K562 (cell line): ENCODE data around the gene ZNF26. TPM values are rescaled to one million over a fixed set of nuclear protein-coding genes. Genes with fewer than 3 reads are reported as not detected.

Experiments
- COPS2 ChIP-seq: fragments of 450-650 bp; conservative IDR thresholded peaks from 2 replicates; pipeline ENCODE4 v1.6.1; 2016; ENCODE audit warnings: mild to moderate bottlenecking, moderate library complexity
- HMBOX1 ChIP-seq: sonication (generic); IDR thresholded peaks from 2 replicates; pipeline ENCODE4 v1.6.1; 2016
- JUND ChIP-seq, 2 experiments: IDR thresholded peaks; 2 replicates in 1 of 2; 3 replicates in 1 of 2; pipeline ENCODE4 v1.6.1; 2011; ENCODE audit warnings: borderline replicate concordance in 2 of 2, low read depth in 2 of 2, low read length in 2 of 2, improper control_type of control experiment in 1 of 2, missing biosample characterization in 1 of 2, missing genetic modification characterization in 1 of 2, missing genetic modification reagents in 1 of 2
- KDM4B ChIP-seq, 2 experiments: fragments of 450-650 bp in 1 of 2; sonication (generic) in 1 of 2; IDR thresholded peaks; 2 replicates each; pipeline ENCODE4 v1.6.1; 2016 to 2017; ENCODE audit warnings: borderline replicate concordance in 2 of 2, antibody characterized with exemption in 1 of 2, low read depth in 1 of 2, mild to moderate bottlenecking in 1 of 2
- MEF2D ChIP-seq: conservative IDR thresholded peaks from 2 replicates; pipeline ENCODE4 v1.6.1; 2016; ENCODE audit warnings: low read depth, missing genetic modification characterization, missing compliant biosample characterization
- NONO ChIP-seq, 2 experiments: fragments of 200-400 bp in 1 of 2; fragments of 450-650 bp in 1 of 2; formaldehyde crosslinking in 1 of 2; IDR thresholded peaks; 2 replicates each; pipeline ENCODE4 v1.6.1; 2017; ENCODE audit warnings: low read depth in 2 of 2, mild to moderate bottlenecking in 2 of 2, moderate library complexity in 2 of 2, low read length in 1 of 2
- NRF1 ChIP-seq, 2 experiments: fragments of 450-650 bp; IDR thresholded peaks in 1 of 2; conservative IDR thresholded peaks in 1 of 2; 2 replicates each; pipeline ENCODE4 v1.6.1; 2014; ENCODE audit warnings: mild to moderate bottlenecking in 2 of 2
- OTX1 ChIP-seq: fragments of 450-650 bp; formaldehyde crosslinking; IDR thresholded peaks from 2 replicates; pipeline ENCODE4 v1.4.0; 2022; ENCODE audit warnings: mild to moderate bottlenecking
- PHB2 ChIP-seq: fragments of 450-650 bp; IDR thresholded peaks from 2 replicates; pipeline ENCODE4 v1.6.1; 2017; ENCODE audit warnings: low read depth
- SFPQ ChIP-seq: fragments of 200-400 bp; formaldehyde crosslinking; IDR thresholded peaks from 2 replicates; pipeline ENCODE4 v1.6.1; 2017; ENCODE audit warnings: mild to moderate bottlenecking, low read depth, low read length, moderate library complexity
- SIN3A ChIP-seq, 2 experiments: fragments of 150-350 bp in 1 of 2; IDR thresholded peaks; 2 replicates each; pipeline ENCODE4 v1.6.1; 2011 to 2016; ENCODE audit warnings: borderline replicate concordance in 2 of 2, low read depth in 2 of 2, low read length in 2 of 2, mild to moderate bottlenecking in 2 of 2, moderate library complexity in 2 of 2; ENCODE audit not compliant: control insufficient read depth in 1 of 2
- SMAD3 ChIP-seq: fragments of 450-650 bp; formaldehyde crosslinking; conservative IDR thresholded peaks from 2 replicates; pipeline ENCODE4 v1.4.0; 2020; ENCODE audit warnings: mild to moderate bottlenecking
- SMAD4 ChIP-seq: fragments of 250-450 bp; sonication (Bioruptor Pico); conservative IDR thresholded peaks from 2 replicates; pipeline ENCODE4 v1.8.0; 2021; ENCODE audit warnings: inconsistent platforms, mild to moderate bottlenecking, moderate library complexity
- SMARCA4 ChIP-seq: fragments of 450-650 bp; IDR thresholded peaks from 2 replicates; pipeline ENCODE4 v1.6.1; 2016
- SMARCE1 ChIP-seq: fragments of 450-650 bp; IDR thresholded peaks from 2 replicates; pipeline ENCODE4 v1.7.1; 2016; ENCODE audit warnings: mild to moderate bottlenecking
- TCF3 ChIP-seq: sonication (generic); formaldehyde crosslinking; IDR thresholded peaks from 2 replicates; pipeline ENCODE4 v1.4.0; 2020; ENCODE audit warnings: mild to moderate bottlenecking, missing genetic modification reagents
- TEAD4 ChIP-seq, 2 experiments: sonication (generic) in 1 of 2; formaldehyde crosslinking in 1 of 2; IDR thresholded peaks; 2 replicates each; pipeline versions ENCODE4 v1.6.1 to v1.8.0; 2012 to 2022; ENCODE audit warnings: borderline replicate concordance in 1 of 2, inconsistent platforms in 1 of 2, low read length in 1 of 2, mild to moderate bottlenecking in 1 of 2, missing genetic modification reagents in 1 of 2
- TRIM28 ChIP-seq: fragments of 450-650 bp; IDR thresholded peaks from 2 replicates; pipeline ENCODE4 v1.6.1; 2017
- ZBTB34 ChIP-seq: fragments of 250-450 bp; sonication (Bioruptor Pico); IDR thresholded peaks from 2 replicates; pipeline ENCODE4 v1.8.0; 2021; ENCODE audit warnings: mild to moderate bottlenecking, moderate library complexity
- ZNF282 ChIP-seq: sonication (generic); formaldehyde crosslinking; IDR thresholded peaks from 2 replicates; pipeline ENCODE4 v1.8.1; 2023; ENCODE audit warnings: missing genetic modification reagents
- polyA plus RNA-seq, 8 experiments: library from polyadenylated mRNA; depleted of rRNA in 4 of 8; stranded (reverse) in 5 of 8; unstranded in 3 of 8; fragments of >200 nt; fragmentation: Nextera tagmentation in 2 of 8; fragmentation: Illumina TruSeq in 1 of 8; extraction: Ambion mirVana in 2 of 8; extraction: Trizol in 1 of 8; gene quantifications; 2 replicates each; pipeline versions ENCODE4 v1.2.1 to v1.2.3, GENCODE V29; 2011 to 2014; ENCODE audit warnings: inconsistent platforms in 1 of 8, missing spikeins in 1 of 8
- total RNA-seq, 7 experiments: library from RNA; depleted of rRNA in 6 of 7; stranded (reverse); fragments of >200 nt in 6 of 7; fragmentation: Illumina TruSeq in 2 of 7; extraction: Trizol in 2 of 7; gene quantifications; 2 replicates each; pipeline versions ENCODE4 v1.2.1 to v1.2.3, GENCODE V29; 2011 to 2021; ENCODE audit warnings: low replicate concordance in 1 of 7
- TF ChIP-seq, protein P1 (sequence below), 2 experiments: fragments of 450-650 bp; IDR thresholded peaks; 2 replicates each; pipeline ENCODE4 v1.6.1; 2016
- TF ChIP-seq, protein P2 (sequence below): sonication (generic); formaldehyde crosslinking; IDR thresholded peaks from 2 replicates; pipeline ENCODE4 v1.8.0; 2022; ENCODE audit warnings: mild to moderate bottlenecking, missing genetic modification reagents

The ZNF26 gene
- total and polyA plus RNA-seq, 9 of the 15 experiments (the other 6 are each of a cell fraction or from before 2014, with no cell fraction given), result 1.2 to 14.1 (median 8.0) TPM

DNA sequence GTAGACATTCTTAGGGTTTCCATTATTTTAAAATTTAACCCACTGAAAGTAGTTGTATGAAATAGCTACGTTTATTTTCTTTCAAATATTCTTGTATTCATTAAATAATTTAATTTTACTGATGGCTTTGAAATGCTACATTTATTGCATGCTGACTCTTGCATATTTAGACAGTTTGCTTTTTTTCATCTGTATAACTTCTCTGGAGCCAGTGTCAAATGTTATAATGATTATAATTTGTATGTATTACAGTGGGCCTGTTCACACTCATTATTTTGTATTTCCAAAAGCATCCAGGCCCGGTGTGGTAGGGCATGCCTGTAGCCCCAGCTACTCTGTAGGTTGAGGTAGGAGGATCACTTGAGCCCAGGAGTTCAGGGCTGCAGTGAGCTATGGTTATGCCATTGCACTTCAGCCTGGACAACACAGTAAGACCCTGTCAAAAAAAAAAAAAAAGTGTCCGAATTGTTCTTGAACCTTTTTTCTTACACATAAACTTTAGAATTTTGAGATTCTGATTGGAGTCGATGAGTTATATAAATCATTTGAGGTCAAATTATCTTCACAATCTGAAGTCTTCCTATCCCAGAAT is 52.0 kb downstream of the ZNF26 start (continued):
- TF ChIP-seq COPS2 (no peak), MEF2D (tag) (no peak), OTX1 (CRISPR knock-in tag) (no peak), SMARCA4 (no peak), SMARCE1 (no peak), PHB2 (no peak), SMAD4 (no peak), KDM4B (IDR thresholded peaks at IDR 0.05; ENCODE audit: borderline replicate concordance in 2 of 2, low read depth in 1 of 2) (no peak), JUND (IDR thresholded peaks at IDR 0.05; ENCODE audit: borderline replicate concordance, low read depth, low read length) (no peak), JUND (tag; IDR thresholded peaks at IDR 0.05; ENCODE audit: borderline replicate concordance, low read depth, low read length) (no peak), TRIM28 (no peak), TEAD4 (IDR thresholded peaks at IDR 0.05; ENCODE audit: low read length) (no peak), TEAD4 (CRISPR knock-in tag; IDR thresholded peaks at IDR 0.05; ENCODE audit: borderline replicate concordance) (no peak), ZBTB34 (CRISPR knock-in tag) (no peak), NONO (IDR thresholded peaks at IDR 0.05; ENCODE audit: low read depth in 2 of 2, low read length in 1 of 2) (no peak), SFPQ (no peak), SIN3A (IDR thresholded peaks at IDR 0.05; ENCODE audit: borderline replicate concordance in 2 of 2, control insufficient read depth in 1 of 2, low read depth in 2 of 2, low read length in 2 of 2) (no peak), HMBOX1 (no peak), TCF3 (no peak), NRF1 (conservative IDR thresholded peaks at IDR 0.05 in 1 of 2, IDR thresholded peaks at IDR 0.05 in 1 of 2) (no peak), SMAD3 (CRISPR knock-in tag) (no peak), ZNF282 (CRISPR knock-in tag) (no peak)
- TF ChIP-seq, protein P1, sequence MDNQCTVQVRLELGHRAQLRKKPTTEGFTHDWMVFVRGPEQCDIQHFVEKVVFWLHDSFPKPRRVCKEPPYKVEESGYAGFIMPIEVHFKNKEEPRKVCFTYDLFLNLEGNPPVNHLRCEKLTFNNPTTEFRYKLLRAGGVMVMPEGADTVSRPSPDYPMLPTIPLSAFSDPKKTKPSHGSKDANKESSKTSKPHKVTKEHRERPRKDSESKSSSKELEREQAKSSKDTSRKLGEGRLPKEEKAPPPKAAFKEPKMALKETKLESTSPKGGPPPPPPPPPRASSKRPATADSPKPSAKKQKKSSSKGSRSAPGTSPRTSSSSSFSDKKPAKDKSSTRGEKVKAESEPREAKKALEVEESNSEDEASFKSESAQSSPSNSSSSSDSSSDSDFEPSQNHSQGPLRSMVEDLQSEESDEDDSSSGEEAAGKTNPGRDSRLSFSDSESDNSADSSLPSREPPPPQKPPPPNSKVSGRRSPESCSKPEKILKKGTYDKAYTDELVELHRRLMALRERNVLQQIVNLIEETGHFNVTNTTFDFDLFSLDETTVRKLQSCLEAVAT (IDR thresholded peaks at IDR 0.05), result no peak
- TF ChIP-seq, protein P2, sequence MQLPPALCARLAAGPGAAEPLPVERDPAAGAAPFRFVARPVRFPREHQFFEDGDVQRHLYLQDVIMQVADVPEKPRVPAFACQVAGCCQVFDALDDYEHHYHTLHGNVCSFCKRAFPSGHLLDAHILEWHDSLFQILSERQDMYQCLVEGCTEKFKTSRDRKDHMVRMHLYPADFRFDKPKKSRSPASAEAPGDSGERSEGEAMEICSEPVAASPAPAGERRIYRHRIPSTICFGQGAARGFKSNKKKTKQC, result no peak
